ENCODE data around the gene SETD9.

SETD9 gene

GRCh38 chr5:56876327-56876726, 33.1 kb upstream of the SETD9 start:
- Histone ChIP-seq H3K4me3 (ENCODE audit: low read depth, low read length) (no peak overlapping the region), H3K36me3 (peaks cover 100% of the 10 kb centered on the region)
- DNase-seq: no peak

GRCh38 chr5:56881571-56881970, 27.8 kb upstream of the SETD9 start:
- DNase-seq: no peak
- no peaks in the 10 kb centered on the region for H3K27me3 ChIP-seq
- H3K36me3 ChIP-seq: peaks cover 100% of the 10 kb centered on the region
- no peaks in the 10 kb centered on the region for H3K9me3 ChIP-seq
- TF ChIP-seq CTCF (IDR thresholded peaks at IDR 0.05; ENCODE audit: low read depth, low read length): no peak
- H3K4me3 ChIP-seq (ENCODE audit: low read depth, low read length): no peak overlapping the region
- H3K4me1 ChIP-seq: no peaks in the 10 kb centered on the region; the same call in 1 of the 2 replicates

More at GRCh38 chr5:56876327-56876726, 33.1 kb upstream of the SETD9 start:
- TF ChIP-seq CTCF (IDR thresholded peaks at IDR 0.05; ENCODE audit: low read depth, low read length): no peak
- H3K27me3 ChIP-seq: no peaks in the 10 kb centered on the region
- no peaks in the 10 kb centered on the region; the same call in 1 of the 2 replicates for H3K4me1 ChIP-seq
- no peaks in the 10 kb centered on the region for H3K9me3 ChIP-seq

- Histone ChIP-seq H3K27me3 (no peaks in the 10 kb centered on the region), H3K4me1 (no peaks in the 10 kb centered on the region), H3K36me3 (peaks cover 84% of the 10 kb centered on the region), H3K9me3 (no peaks in the 10 kb centered on the region), H3K4me3 (ENCODE audit: low read depth, low read length) (no peak overlapping the region)
- no peak for TF ChIP-seq CTCF (IDR thresholded peaks at IDR 0.05; ENCODE audit: low read depth, low read length)
- no peak for DNase-seq
These were observed 16.0 kb upstream of the SETD9 start for GRCh38 chr5:56893251-56893951.

GRCh38 chr5:56896763-56897162, 12.6 kb upstream of the SETD9 start:
- peaks cover 50% of the 10 kb centered on the region for H3K36me3 ChIP-seq
- no peak for TF ChIP-seq CTCF (IDR thresholded peaks at IDR 0.05; ENCODE audit: low read depth, low read length)
- no peak overlapping the region for H3K4me3 ChIP-seq (ENCODE audit: low read depth, low read length)
- H3K27me3 ChIP-seq: no peaks in the 10 kb centered on the region
- H3K4me1 ChIP-seq: no peaks in the 10 kb centered on the region
- DNase-seq: no peak
- H3K9me3 ChIP-seq: no peaks in the 10 kb centered on the region

- Histone ChIP-seq H3K27me3 (no peaks in the 10 kb centered on the region), H3K4me1 (no peaks in the 10 kb centered on the region), H3K4me3 (ENCODE audit: low read depth, low read length) (no peak overlapping the region), H3K36me3 (peaks cover 38% of the 10 kb centered on the region), H3K9me3 (no peaks in the 10 kb centered on the region)
- DNase-seq: no peak
- no peak for TF ChIP-seq CTCF (IDR thresholded peaks at IDR 0.05; ENCODE audit: low read depth, low read length)
These were observed 11.2 kb upstream of the SETD9 start for GRCh38 chr5:56898213-56898612.

GRCh38 chr5:56900395-56900794, 9.0 kb upstream of the SETD9 start:
- DNase-seq: no peak
- no peak for TF ChIP-seq CTCF (IDR thresholded peaks at IDR 0.05; ENCODE audit: low read depth, low read length)
- H3K9me3 ChIP-seq: no peaks in the 10 kb centered on the region

More at GRCh38 chr5:56900395-56900794, 9.0 kb upstream of the SETD9 start:
- Histone ChIP-seq H3K4me3 (ENCODE audit: low read depth, low read length) (no peak overlapping the region), H3K4me1 (no peaks in the 10 kb centered on the region), H3K27me3 (no peaks in the 10 kb centered on the region), H3K36me3 (peaks cover 16% of the 10 kb centered on the region)

Measured in BE2C (cell line).